Fibroblast of lung (primary cell): ENCODE data around the gene SMARCD1. TPM values are rescaled to one million over a fixed set of nuclear protein-coding genes. Genes with fewer than 3 reads are reported as not detected.

ENCODE experiments used
- DNase-seq, 2 donors: peaks; one replicate each; pipeline versions ENCODE4 v3.0.0 to v3.0.0-alpha.2; 2010; ENCODE audit warnings: low read depth in 2 of 2
- H2AFZ ChIP-seq: 2 replicates; pipeline ENCODE4 v1.5.1; 2012; ENCODE audit warnings: low read length, control low read depth, inconsistent platforms
- H3K27ac ChIP-seq: 2 replicates; pipeline ENCODE4 v1.5.1; 2011; ENCODE audit warnings: low read length, control low read depth; ENCODE audit not compliant: insufficient read depth
- H3K27me3 ChIP-seq: 2 replicates; pipeline ENCODE4 v1.5.1; 2011; ENCODE audit warnings: mild to moderate bottlenecking, low read length; ENCODE audit not compliant: control insufficient read depth, insufficient read depth
- H3K36me3 ChIP-seq: 2 replicates; pipeline ENCODE4 v1.5.1; 2011; ENCODE audit warnings: low read length; ENCODE audit not compliant: control insufficient read depth, insufficient read depth
- H3K4me1 ChIP-seq: 2 replicates; pipeline ENCODE4 v1.5.1; 2011; ENCODE audit warnings: low read length; ENCODE audit not compliant: control insufficient read depth, insufficient read depth; ENCODE audit errors: extremely low read depth
- H3K4me2 ChIP-seq: 2 replicates; pipeline ENCODE4 v1.5.1; 2011; ENCODE audit warnings: low read length, control low read depth; ENCODE audit not compliant: insufficient read depth; ENCODE audit errors: extremely low read depth
- H3K4me3 ChIP-seq, 4 experiments: fragments of 200-600 bp in 1 of 4; sonication (generic) in 1 of 4; replicated peaks in 1 of 4; 2 replicates each; pipeline ENCODE4 v1.5.1; 2011 to 2016; ENCODE audit warnings: low read length in 4 of 4, low read depth in 3 of 4, mild to moderate bottlenecking in 3 of 4, control low read depth in 2 of 4, inconsistent platforms in 1 of 4, mixed read lengths in 1 of 4; ENCODE audit not compliant: insufficient read depth in 1 of 4; ENCODE audit errors: control extremely low read depth in 1 of 4
- H3K79me2 ChIP-seq: 2 replicates; pipeline ENCODE4 v1.5.1; 2012; ENCODE audit warnings: mild to moderate bottlenecking, low read length, inconsistent platforms; ENCODE audit not compliant: control insufficient read depth, insufficient read depth
- H3K9ac ChIP-seq: 2 replicates; pipeline ENCODE4 v1.5.1; 2011; ENCODE audit warnings: mild to moderate bottlenecking, low read length, control low read depth; ENCODE audit not compliant: insufficient read depth
- H3K9me3 ChIP-seq: 2 replicates; pipeline ENCODE4 v1.5.1; 2012; ENCODE audit warnings: low read depth, low read length; ENCODE audit not compliant: control insufficient read depth, insufficient read depth
- H4K20me1 ChIP-seq: 2 replicates; pipeline ENCODE4 v1.5.1; 2011; ENCODE audit warnings: low read length; ENCODE audit not compliant: control insufficient read depth, insufficient read depth; ENCODE audit errors: extremely low read depth
- EZH2 ChIP-seq: IDR thresholded peaks from 2 replicates; pipeline ENCODE4 v1.5.1; 2012; ENCODE audit warnings: low read length, control low read depth, mild to moderate bottlenecking; ENCODE audit errors: missing control alignments
- polyA plus RNA-seq, 2 donors: library from polyadenylated mRNA; depleted of rRNA in 1 of 2; stranded (reverse) in 1 of 2; unstranded in 1 of 2; fragments of >200 nt; gene quantifications; 2 replicates each; pipeline ENCODE4 v1.2.1, GENCODE V29; 2011 to 2012; ENCODE audit warnings: missing spikeins in 1 of 2
- total RNA-seq: library from RNA; depleted of rRNA; stranded (reverse); fragments of >200 nt; gene quantifications from 2 replicates; pipeline ENCODE4 v1.2.1, GENCODE V29; 2014
- TF ChIP-seq, protein P1 (sequence below), 2 donors: IDR thresholded peaks in 1 of 2; conservative IDR thresholded peaks in 1 of 2; 1 replicate in 1 of 2; 2 replicates in 1 of 2; pipeline ENCODE4 v1.5.1; 2011 to 2012; ENCODE audit warnings: low read length in 2 of 2, control low read depth in 1 of 2, inconsistent platforms in 1 of 2, low read depth in 1 of 2, mild to moderate bottlenecking in 1 of 2

The SMARCD1 gene
- total and polyA plus RNA-seq, 2 donors (not counting 1 experiment from before 2014, with no cell fraction given) = 30.5 to 34.3 TPM

GRCh38 chr12:50061171-50061570, 24.0 kb upstream of the SMARCD1 start:
- TF ChIP-seq, protein P1, sequence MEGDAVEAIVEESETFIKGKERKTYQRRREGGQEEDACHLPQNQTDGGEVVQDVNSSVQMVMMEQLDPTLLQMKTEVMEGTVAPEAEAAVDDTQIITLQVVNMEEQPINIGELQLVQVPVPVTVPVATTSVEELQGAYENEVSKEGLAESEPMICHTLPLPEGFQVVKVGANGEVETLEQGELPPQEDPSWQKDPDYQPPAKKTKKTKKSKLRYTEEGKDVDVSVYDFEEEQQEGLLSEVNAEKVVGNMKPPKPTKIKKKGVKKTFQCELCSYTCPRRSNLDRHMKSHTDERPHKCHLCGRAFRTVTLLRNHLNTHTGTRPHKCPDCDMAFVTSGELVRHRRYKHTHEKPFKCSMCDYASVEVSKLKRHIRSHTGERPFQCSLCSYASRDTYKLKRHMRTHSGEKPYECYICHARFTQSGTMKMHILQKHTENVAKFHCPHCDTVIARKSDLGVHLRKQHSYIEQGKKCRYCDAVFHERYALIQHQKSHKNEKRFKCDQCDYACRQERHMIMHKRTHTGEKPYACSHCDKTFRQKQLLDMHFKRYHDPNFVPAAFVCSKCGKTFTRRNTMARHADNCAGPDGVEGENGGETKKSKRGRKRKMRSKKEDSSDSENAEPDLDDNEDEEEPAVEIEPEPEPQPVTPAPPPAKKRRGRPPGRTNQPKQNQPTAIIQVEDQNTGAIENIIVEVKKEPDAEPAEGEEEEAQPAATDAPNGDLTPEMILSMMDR (conservative IDR thresholded peaks at IDR 0.05 in 1 of 2, IDR thresholded peaks at IDR 0.05 in 1 of 2; ENCODE audit: low read depth in 1 of 2, low read length in 2 of 2) = no peak
- no peak for TF ChIP-seq EZH2
- no peak overlapping the region for H3K27ac ChIP-seq
- no peak for DNase-seq
- peaks cover 7% of the 10 kb centered on the region for H3K4me1 ChIP-seq
- no peaks in the 10 kb centered on the region for H3K79me2 ChIP-seq
- H3K36me3 ChIP-seq = no peaks in the 10 kb centered on the region
- no peak overlapping the region for H2AFZ ChIP-seq
- H3K4me2 ChIP-seq = no peak overlapping the region
- no peaks in the 10 kb centered on the region for H4K20me1 ChIP-seq
- no peaks in the 10 kb centered on the region for H3K9me3 ChIP-seq
- H3K27me3 ChIP-seq = peaks cover 7% of the 10 kb centered on the region
- H3K4me3 ChIP-seq = no peak overlapping the region
- no peak overlapping the region for H3K9ac ChIP-seq

- Histone ChIP-seq H3K9ac (no peak overlapping the region), H4K20me1 (no peaks in the 10 kb centered on the region), H3K4me3 (no peak overlapping the region), H3K79me2 (no peaks in the 10 kb centered on the region), H3K4me1 (peaks cover 3% of the 10 kb centered on the region), H3K36me3 (no peaks in the 10 kb centered on the region), H2AFZ (no peak overlapping the region), H3K27ac (no peak overlapping the region), H3K4me2 (no peak overlapping the region), H3K27me3 (no peaks in the 10 kb centered on the region), H3K9me3 (no peaks in the 10 kb centered on the region)
- DNase-seq = peak in 1 of 2 donors; percentile 70
- TF ChIP-seq EZH2 = no peak
- TF ChIP-seq, protein P1 (conservative IDR thresholded peaks at IDR 0.05 in 1 of 2, IDR thresholded peaks at IDR 0.05 in 1 of 2; ENCODE audit: low read depth in 1 of 2, low read length in 2 of 2) = no peak
These were observed 23.0 kb upstream of the SMARCD1 start for GRCh38 chr12:50061946-50062686.

- H3K27me3 ChIP-seq = no peaks in the 10 kb centered on the region
- no peaks in the 10 kb centered on the region for H3K9me3 ChIP-seq
- H3K4me3 ChIP-seq = no peak overlapping the region
- no peak overlapping the region for H3K27ac ChIP-seq
- no peaks in the 10 kb centered on the region for H3K79me2 ChIP-seq
- peaks cover 3% of the 10 kb centered on the region for H3K4me1 ChIP-seq
- no peaks in the 10 kb centered on the region for H4K20me1 ChIP-seq
- H3K36me3 ChIP-seq = no peaks in the 10 kb centered on the region
- TF ChIP-seq EZH2 = no peak
- TF ChIP-seq, protein P1 (conservative IDR thresholded peaks at IDR 0.05 in 1 of 2, IDR thresholded peaks at IDR 0.05 in 1 of 2; ENCODE audit: low read depth in 1 of 2, low read length in 2 of 2) = no peak
- H3K9ac ChIP-seq = no peak overlapping the region
- no peak overlapping the region for H3K4me2 ChIP-seq
- DNase-seq = peak in 1 of 2 donors; percentile 55
- no peak overlapping the region for H2AFZ ChIP-seq
These were observed 22.2 kb upstream of the SMARCD1 start for GRCh38 chr12:50062728-50063460.
